ENCODE data around the gene PTPRZ1. TPM values are rescaled to one million over a fixed set of nuclear protein-coding genes. Genes with fewer than 3 reads are reported as not detected.

PTPRZ1 gene
- total RNA-seq, 1 donor from 2014 or later: 2.5 TPM

- H3K27ac Mint-ChIP-seq (ENCODE audit: unreplicated experiment): no peak overlapping the region
- peaks cover 2% of the 10 kb centered on the region for H3K4me1 Mint-ChIP-seq (ENCODE audit: unreplicated experiment)
- H3K9me3 Mint-ChIP-seq (ENCODE audit: unreplicated experiment): no peaks in the 10 kb centered on the region
- H3K4me3 Mint-ChIP-seq (ENCODE audit: unreplicated experiment): peak overlapping the region; percentile 25
- H3K36me3 Mint-ChIP-seq (ENCODE audit: low read depth, unreplicated experiment): peaks cover 41% of the 10 kb centered on the region
- no peak for TF ChIP-seq CTCF (IDR thresholded peaks at IDR 0.05; ENCODE audit: unreplicated experiment)
- H3K27me3 Mint-ChIP-seq (ENCODE audit: unreplicated experiment): no peaks in the 10 kb centered on the region
- DNase-seq (ENCODE audit: low spot score): no peak
Observed at GRCh38 chr7:122082160-122082559, 209.2 kb downstream of the PTPRZ1 start.

- H3K9me3 Mint-ChIP-seq (ENCODE audit: unreplicated experiment): no peaks in the 10 kb centered on the region
Observed at GRCh38 chr7:122082670-122083069, 209.7 kb downstream of the PTPRZ1 start.

DNA sequence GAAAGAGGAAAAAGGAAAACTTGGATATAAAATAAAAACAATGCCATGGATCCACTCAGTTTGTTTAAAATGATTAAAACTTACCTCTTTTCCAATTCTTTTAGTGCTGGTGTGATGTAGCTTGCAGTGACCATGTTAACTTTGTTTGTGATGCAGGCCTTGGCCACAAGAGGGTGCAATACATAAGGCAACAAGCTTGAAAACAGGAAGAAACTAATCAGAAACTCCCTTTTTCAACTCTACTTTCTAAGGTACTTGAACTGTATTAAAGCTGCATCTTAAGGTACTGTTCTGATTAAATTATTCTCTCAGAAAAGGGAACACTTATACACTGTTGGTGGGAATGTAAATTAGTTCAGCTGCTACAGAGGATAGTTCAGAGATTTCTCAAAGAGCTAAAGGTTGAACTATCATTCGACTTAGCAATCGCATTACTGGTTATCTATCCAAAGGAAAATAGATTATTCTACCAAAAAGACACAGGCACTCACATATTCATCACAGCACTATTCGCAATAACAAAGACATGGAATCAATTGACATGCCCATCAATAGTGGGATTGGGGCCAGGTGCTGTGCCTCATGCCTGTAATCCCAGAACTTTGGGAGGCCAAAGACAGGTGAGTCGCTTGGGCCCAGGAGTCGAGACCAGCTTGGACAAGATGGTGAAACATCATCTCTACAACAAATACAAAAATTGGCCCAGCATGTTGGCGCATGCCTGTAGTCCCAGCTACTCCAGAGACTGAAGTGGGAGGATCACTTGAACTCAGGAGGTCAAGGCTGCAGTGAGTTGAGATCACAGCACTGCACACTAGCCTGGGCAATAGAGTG, 220.2 kb downstream of the PTPRZ1 start:
- no peaks in the 10 kb centered on the region for H3K9me3 Mint-ChIP-seq (ENCODE audit: unreplicated experiment)
- peak; percentile 78 for DNase-seq (ENCODE audit: low spot score)
- H3K27me3 Mint-ChIP-seq (ENCODE audit: unreplicated experiment): no peaks in the 10 kb centered on the region
- H3K4me3 Mint-ChIP-seq (ENCODE audit: unreplicated experiment): no peak overlapping the region
- peak; percentile 82 for TF ChIP-seq CTCF (IDR thresholded peaks at IDR 0.05; ENCODE audit: unreplicated experiment)
- peaks cover 7% of the 10 kb centered on the region for H3K36me3 Mint-ChIP-seq (ENCODE audit: low read depth, unreplicated experiment)
- H3K27ac Mint-ChIP-seq (ENCODE audit: unreplicated experiment): peak overlapping the region; percentile 24
- H3K4me1 Mint-ChIP-seq (ENCODE audit: unreplicated experiment): no peaks in the 10 kb centered on the region

More at GRCh38 chr7:122082670-122083069, 209.7 kb downstream of the PTPRZ1 start:
- no peak for TF ChIP-seq CTCF (IDR thresholded peaks at IDR 0.05; ENCODE audit: unreplicated experiment)
- Mint-ChIP-seq H3K4me3 (ENCODE audit: unreplicated experiment) (no peak overlapping the region), H3K36me3 (ENCODE audit: low read depth, unreplicated experiment) (peaks cover 36% of the 10 kb centered on the region), H3K27ac (ENCODE audit: unreplicated experiment) (no peak overlapping the region), H3K27me3 (ENCODE audit: unreplicated experiment) (no peaks in the 10 kb centered on the region), H3K4me1 (ENCODE audit: unreplicated experiment) (peaks cover 2% of the 10 kb centered on the region)
- no peak for DNase-seq (ENCODE audit: low spot score)

GRCh38 chr7:122094549-122094948, 221.6 kb downstream of the PTPRZ1 start:
- Mint-ChIP-seq H3K36me3 (ENCODE audit: low read depth, unreplicated experiment) (no peaks in the 10 kb centered on the region), H3K4me3 (ENCODE audit: unreplicated experiment) (no peak overlapping the region), H3K27ac (ENCODE audit: unreplicated experiment) (no peak overlapping the region), H3K9me3 (ENCODE audit: unreplicated experiment) (no peaks in the 10 kb centered on the region), H3K27me3 (ENCODE audit: unreplicated experiment) (no peaks in the 10 kb centered on the region), H3K4me1 (ENCODE audit: unreplicated experiment) (no peaks in the 10 kb centered on the region)
- no peak for DNase-seq (ENCODE audit: low spot score)
- no peak for TF ChIP-seq CTCF (IDR thresholded peaks at IDR 0.05; ENCODE audit: unreplicated experiment)

DNA sequence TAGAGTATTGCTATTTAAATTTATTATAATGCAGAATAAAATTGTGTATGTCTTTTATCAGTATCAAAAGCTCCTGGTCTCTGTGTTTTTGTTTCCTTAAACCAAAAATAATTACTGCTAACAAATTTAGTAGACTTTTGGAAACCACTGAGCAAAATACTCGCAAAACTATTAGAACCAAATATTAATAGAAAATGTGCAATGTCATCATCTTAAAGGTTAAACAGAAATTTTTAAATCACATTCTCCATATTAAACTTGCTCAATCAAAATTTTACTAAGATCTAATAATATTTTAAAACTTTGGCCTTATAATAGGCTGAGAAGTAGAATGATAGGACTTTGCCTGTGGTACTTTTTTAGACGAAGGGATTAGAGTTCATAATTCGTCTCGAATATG, 222.7 kb downstream of the PTPRZ1 start:
- Mint-ChIP-seq H3K27me3 (ENCODE audit: unreplicated experiment) (no peaks in the 10 kb centered on the region), H3K27ac (ENCODE audit: unreplicated experiment) (no peak overlapping the region), H3K4me3 (ENCODE audit: unreplicated experiment) (no peak overlapping the region), H3K9me3 (ENCODE audit: unreplicated experiment) (no peaks in the 10 kb centered on the region), H3K36me3 (ENCODE audit: low read depth, unreplicated experiment) (peaks cover under 1% of the 10 kb centered on the region), H3K4me1 (ENCODE audit: unreplicated experiment) (no peaks in the 10 kb centered on the region)
- DNase-seq (ENCODE audit: low spot score): no peak
- TF ChIP-seq CTCF (IDR thresholded peaks at IDR 0.05; ENCODE audit: unreplicated experiment): no peak
